GM12878 (cell line): ENCODE results near the gene DOK4. TPM values are rescaled to one million over a fixed set of nuclear protein-coding genes. Genes with fewer than 3 reads are reported as not detected.

ENCODE experiments used
- CBX5 ChIP-seq: sonication (generic); IDR thresholded peaks from 2 replicates; pipeline ENCODE4 v1.6.1; 2016; ENCODE audit warnings: low read depth, moderate library complexity, mild to moderate bottlenecking, inconsistent platforms
- CEBPB ChIP-seq, 2 experiments: fragments of 150-350 bp in 1 of 2; IDR thresholded peaks; 2 replicates each; pipeline ENCODE4 v1.6.1; 2012 to 2014; ENCODE audit warnings: low read depth in 2 of 2, low read length in 2 of 2, borderline replicate concordance in 1 of 2, inconsistent platforms in 1 of 2
- GABPA ChIP-seq: IDR thresholded peaks from 2 replicates; pipeline ENCODE4 v1.6.1; 2014; ENCODE audit warnings: antibody characterized with exemption, low read depth, mild to moderate bottlenecking, inconsistent platforms
- IRF4 ChIP-seq: IDR thresholded peaks from 2 replicates; pipeline ENCODE4 v1.6.1; 2011; ENCODE audit warnings: low read depth, low read length
- MYC ChIP-seq: IDR thresholded peaks from 2 replicates; pipeline ENCODE4 v1.6.1; 2011; ENCODE audit warnings: mild to moderate bottlenecking, low read length, moderate library complexity, inconsistent platforms; ENCODE audit not compliant: insufficient read depth, insufficient replicate concordance, insufficient read length, severe bottlenecking
- NFIC ChIP-seq: IDR thresholded peaks from 2 replicates; pipeline ENCODE4 v1.6.1; 2012; ENCODE audit warnings: low read depth, mild to moderate bottlenecking, inconsistent platforms, low read length, moderate library complexity
- PAX5 ChIP-seq: IDR thresholded peaks from 2 replicates; pipeline ENCODE4 v1.6.1; 2011; ENCODE audit warnings: low read depth, low read length, borderline replicate concordance
- POLR2AphosphoS2 ChIP-seq: IDR thresholded peaks from 2 replicates; pipeline ENCODE4 v1.6.1; 2011; ENCODE audit warnings: low read depth, mild to moderate bottlenecking, low read length, improper control_type of control experiment, moderate library complexity
- SIX5 ChIP-seq: IDR thresholded peaks from 2 replicates; pipeline ENCODE4 v1.6.1; 2011; ENCODE audit warnings: mild to moderate bottlenecking, low read depth, low read length, moderate library complexity; ENCODE audit not compliant: severe bottlenecking
- STAT3 ChIP-seq: IDR thresholded peaks from 2 replicates; pipeline ENCODE4 v1.6.1; 2011; ENCODE audit warnings: low read depth, low read length, improper control_type of control experiment
- TBL1XR1 ChIP-seq: IDR thresholded peaks from 2 replicates; pipeline ENCODE4 v1.6.1; 2012; ENCODE audit warnings: low read depth, low read length, improper control_type of control experiment
- polyA plus RNA-seq, 11 experiments: library from polyadenylated mRNA; depleted of rRNA in 4 of 11; unstranded in 6 of 11; stranded (reverse) in 5 of 11; fragments of >200 nt; fragmentation: Nextera tagmentation in 4 of 11; fragmentation: Illumina TruSeq in 1 of 11; extraction: Ambion mirVana in 4 of 11; extraction: Trizol in 1 of 11; gene quantifications; 1 replicate in 1 of 11; 2 replicates in 10 of 11; pipeline versions ENCODE4 v1.2.1 to v1.2.3, GENCODE V29; 2011 to 2016; ENCODE audit warnings: inconsistent platforms in 2 of 11, missing spikeins in 2 of 11, low read depth in 1 of 11
- total RNA-seq, 4 experiments: library from RNA; depleted of rRNA in 3 of 4; stranded (reverse); fragments of >200 nt in 3 of 4; fragmentation: Illumina TruSeq in 1 of 4; extraction: Trizol in 1 of 4; gene quantifications; 2 replicates each; pipeline versions ENCODE4 v1.2.1 to v1.2.3, GENCODE V29; 2013 to 2021
- TF ChIP-seq, protein P1 (sequence below): IDR thresholded peaks from 2 replicates; pipeline ENCODE4 v1.6.1; 2012; ENCODE audit warnings: improper control_type of control experiment, low read depth, low read length; ENCODE audit not compliant: insufficient replicate concordance
- TF ChIP-seq, protein P2 (sequence below): IDR thresholded peaks from 2 replicates; pipeline ENCODE4 v1.6.1; 2011; ENCODE audit warnings: borderline replicate concordance, low read depth, mild to moderate bottlenecking, moderate library complexity, mixed read lengths, low read length; ENCODE audit not compliant: insufficient read depth; ENCODE audit errors: extremely low read length
- TF ChIP-seq, protein P3 (sequence below): fragments of 450-650 bp; IDR thresholded peaks from 2 replicates; pipeline ENCODE4 v1.6.1; 2017; ENCODE audit warnings: antibody characterized with exemption, mild to moderate bottlenecking, moderate library complexity
- TF ChIP-seq, protein P4 (sequence below): fragments of 450-650 bp; IDR thresholded peaks from 2 replicates; pipeline ENCODE4 v1.6.1; 2017; ENCODE audit warnings: mild to moderate bottlenecking, moderate library complexity

DOK4 gene
- total and polyA plus RNA-seq, 10 of the 15 experiments (the other 5 are each of a cell fraction or from before 2014, with no cell fraction given): 0.20 to 7.0 (median 2.4) TPM; not detected in 1

DNA sequence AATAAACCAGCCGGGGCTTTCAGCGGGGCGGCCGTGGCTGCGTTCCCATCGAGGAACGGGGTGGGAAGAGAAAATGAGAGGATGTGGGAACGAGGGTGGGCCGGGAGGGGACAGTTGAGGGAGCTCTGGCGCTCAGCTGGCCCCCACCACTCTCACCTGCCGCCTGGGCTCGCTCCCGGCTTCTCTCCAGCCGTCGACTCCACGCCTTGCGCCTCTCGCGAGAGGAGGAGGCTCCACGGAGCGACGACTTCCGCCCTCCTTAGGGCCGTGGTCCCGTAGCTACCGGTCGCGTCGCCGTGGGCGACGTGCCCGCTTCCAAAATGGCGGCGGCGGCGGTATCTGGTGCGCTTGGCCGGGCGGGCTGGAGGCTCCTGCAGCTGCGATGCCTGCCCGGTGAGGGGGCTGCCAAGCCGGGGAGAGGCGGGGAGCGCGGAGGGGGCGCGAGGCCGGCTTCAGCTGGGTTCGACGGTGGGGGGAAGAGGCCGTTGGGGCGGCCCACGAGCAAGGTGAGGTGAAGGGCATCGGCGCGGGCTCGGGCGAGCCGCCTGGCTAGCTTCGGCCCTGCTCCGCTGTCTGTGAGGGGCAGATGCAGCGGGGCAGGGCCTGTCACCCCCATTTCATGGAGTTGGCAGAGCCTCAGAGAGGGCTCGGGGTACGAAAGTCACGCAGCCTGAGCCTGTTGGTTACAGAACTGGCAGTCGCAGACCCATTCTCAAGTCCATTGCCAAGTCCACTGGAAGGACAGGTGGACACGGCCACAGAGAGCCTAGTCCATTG lies 38.9 kb downstream of the DOK4 start, which contains the start of the genes CIAPIN1 and COQ9 (continued):
- TF ChIP-seq CEBPB (IDR thresholded peaks at IDR 0.05; ENCODE audit: borderline replicate concordance in 1 of 2, low read depth in 2 of 2, low read length in 2 of 2) (no peak), IRF4 (no peak), TBL1XR1 (no peak), CBX5 (no peak), POLR2AphosphoS2 (0 out of 2 replicates have a peak, but pooled peaks have one; percentile 52), GABPA (peak; percentile 77), MYC (no peak), STAT3 (no peak), SIX5 (peak; percentile 77), NFIC (no peak), PAX5 (0 out of 2 replicates have a peak, but pooled peaks have one; percentile 37)
- TF ChIP-seq, protein P1, sequence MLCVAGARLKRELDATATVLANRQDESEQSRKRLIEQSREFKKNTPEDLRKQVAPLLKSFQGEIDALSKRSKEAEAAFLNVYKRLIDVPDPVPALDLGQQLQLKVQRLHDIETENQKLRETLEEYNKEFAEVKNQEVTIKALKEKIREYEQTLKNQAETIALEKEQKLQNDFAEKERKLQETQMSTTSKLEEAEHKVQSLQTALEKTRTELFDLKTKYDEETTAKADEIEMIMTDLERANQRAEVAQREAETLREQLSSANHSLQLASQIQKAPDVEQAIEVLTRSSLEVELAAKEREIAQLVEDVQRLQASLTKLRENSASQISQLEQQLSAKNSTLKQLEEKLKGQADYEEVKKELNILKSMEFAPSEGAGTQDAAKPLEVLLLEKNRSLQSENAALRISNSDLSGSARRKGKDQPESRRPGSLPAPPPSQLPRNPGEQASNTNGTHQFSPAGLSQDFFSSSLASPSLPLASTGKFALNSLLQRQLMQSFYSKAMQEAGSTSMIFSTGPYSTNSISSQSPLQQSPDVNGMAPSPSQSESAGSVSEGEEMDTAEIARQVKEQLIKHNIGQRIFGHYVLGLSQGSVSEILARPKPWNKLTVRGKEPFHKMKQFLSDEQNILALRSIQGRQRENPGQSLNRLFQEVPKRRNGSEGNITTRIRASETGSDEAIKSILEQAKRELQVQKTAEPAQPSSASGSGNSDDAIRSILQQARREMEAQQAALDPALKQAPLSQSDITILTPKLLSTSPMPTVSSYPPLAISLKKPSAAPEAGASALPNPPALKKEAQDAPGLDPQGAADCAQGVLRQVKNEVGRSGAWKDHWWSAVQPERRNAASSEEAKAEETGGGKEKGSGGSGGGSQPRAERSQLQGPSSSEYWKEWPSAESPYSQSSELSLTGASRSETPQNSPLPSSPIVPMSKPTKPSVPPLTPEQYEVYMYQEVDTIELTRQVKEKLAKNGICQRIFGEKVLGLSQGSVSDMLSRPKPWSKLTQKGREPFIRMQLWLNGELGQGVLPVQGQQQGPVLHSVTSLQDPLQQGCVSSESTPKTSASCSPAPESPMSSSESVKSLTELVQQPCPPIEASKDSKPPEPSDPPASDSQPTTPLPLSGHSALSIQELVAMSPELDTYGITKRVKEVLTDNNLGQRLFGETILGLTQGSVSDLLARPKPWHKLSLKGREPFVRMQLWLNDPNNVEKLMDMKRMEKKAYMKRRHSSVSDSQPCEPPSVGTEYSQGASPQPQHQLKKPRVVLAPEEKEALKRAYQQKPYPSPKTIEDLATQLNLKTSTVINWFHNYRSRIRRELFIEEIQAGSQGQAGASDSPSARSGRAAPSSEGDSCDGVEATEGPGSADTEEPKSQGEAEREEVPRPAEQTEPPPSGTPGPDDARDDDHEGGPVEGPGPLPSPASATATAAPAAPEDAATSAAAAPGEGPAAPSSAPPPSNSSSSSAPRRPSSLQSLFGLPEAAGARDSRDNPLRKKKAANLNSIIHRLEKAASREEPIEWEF: no peak
- TF ChIP-seq, protein P2, sequence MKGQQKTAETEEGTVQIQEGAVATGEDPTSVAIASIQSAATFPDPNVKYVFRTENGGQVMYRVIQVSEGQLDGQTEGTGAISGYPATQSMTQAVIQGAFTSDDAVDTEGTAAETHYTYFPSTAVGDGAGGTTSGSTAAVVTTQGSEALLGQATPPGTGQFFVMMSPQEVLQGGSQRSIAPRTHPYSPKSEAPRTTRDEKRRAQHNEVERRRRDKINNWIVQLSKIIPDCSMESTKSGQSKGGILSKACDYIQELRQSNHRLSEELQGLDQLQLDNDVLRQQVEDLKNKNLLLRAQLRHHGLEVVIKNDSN: no peak
- TF ChIP-seq, protein P3, sequence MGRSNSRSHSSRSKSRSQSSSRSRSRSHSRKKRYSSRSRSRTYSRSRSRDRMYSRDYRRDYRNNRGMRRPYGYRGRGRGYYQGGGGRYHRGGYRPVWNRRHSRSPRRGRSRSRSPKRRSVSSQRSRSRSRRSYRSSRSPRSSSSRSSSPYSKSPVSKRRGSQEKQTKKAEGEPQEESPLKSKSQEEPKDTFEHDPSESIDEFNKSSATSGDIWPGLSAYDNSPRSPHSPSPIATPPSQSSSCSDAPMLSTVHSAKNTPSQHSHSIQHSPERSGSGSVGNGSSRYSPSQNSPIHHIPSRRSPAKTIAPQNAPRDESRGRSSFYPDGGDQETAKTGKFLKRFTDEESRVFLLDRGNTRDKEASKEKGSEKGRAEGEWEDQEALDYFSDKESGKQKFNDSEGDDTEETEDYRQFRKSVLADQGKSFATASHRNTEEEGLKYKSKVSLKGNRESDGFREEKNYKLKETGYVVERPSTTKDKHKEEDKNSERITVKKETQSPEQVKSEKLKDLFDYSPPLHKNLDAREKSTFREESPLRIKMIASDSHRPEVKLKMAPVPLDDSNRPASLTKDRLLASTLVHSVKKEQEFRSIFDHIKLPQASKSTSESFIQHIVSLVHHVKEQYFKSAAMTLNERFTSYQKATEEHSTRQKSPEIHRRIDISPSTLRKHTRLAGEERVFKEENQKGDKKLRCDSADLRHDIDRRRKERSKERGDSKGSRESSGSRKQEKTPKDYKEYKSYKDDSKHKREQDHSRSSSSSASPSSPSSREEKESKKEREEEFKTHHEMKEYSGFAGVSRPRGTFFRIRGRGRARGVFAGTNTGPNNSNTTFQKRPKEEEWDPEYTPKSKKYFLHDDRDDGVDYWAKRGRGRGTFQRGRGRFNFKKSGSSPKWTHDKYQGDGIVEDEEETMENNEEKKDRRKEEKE: no peak
- TF ChIP-seq, protein P4, sequence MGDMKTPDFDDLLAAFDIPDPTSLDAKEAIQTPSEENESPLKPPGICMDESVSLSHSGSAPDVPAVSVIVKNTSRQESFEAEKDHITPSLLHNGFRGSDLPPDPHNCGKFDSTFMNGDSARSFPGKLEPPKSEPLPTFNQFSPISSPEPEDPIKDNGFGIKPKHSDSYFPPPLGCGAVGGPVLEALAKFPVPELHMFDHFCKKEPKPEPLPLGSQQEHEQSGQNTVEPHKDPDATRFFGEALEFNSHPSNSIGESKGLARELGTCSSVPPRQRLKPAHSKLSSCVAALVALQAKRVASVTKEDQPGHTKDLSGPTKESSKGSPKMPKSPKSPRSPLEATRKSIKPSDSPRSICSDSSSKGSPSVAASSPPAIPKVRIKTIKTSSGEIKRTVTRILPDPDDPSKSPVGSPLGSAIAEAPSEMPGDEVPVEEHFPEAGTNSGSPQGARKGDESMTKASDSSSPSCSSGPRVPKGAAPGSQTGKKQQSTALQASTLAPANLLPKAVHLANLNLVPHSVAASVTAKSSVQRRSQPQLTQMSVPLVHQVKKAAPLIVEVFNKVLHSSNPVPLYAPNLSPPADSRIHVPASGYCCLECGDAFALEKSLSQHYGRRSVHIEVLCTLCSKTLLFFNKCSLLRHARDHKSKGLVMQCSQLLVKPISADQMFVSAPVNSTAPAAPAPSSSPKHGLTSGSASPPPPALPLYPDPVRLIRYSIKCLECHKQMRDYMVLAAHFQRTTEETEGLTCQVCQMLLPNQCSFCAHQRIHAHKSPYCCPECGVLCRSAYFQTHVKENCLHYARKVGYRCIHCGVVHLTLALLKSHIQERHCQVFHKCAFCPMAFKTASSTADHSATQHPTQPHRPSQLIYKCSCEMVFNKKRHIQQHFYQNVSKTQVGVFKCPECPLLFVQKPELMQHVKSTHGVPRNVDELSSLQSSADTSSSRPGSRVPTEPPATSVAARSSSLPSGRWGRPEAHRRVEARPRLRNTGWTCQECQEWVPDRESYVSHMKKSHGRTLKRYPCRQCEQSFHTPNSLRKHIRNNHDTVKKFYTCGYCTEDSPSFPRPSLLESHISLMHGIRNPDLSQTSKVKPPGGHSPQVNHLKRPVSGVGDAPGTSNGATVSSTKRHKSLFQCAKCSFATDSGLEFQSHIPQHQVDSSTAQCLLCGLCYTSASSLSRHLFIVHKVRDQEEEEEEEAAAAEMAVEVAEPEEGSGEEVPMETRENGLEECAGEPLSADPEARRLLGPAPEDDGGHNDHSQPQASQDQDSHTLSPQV: no peak
